T-helper 2 cell treated with Interferon-gamma antibody and Interleukin-4, amounts not matched to agents 5 μg/mL and 100 μg/mL, for 36 hours (primary cell): ENCODE data around the gene ABHD15.

Experiments used
- DNase-seq: peaks from one replicate; pipeline ENCODE4 v3.0.0; 2021; ENCODE audit warnings: low spot score
- H3K27ac Mint-ChIP-seq: one replicate; pipeline ENCODE4 v1.8.0; 2021; ENCODE audit warnings: mild to moderate bottlenecking, mixed read lengths
- H3K27me3 Mint-ChIP-seq: one replicate; pipeline ENCODE4 v1.8.0; 2021; ENCODE audit warnings: low read depth, mixed read lengths
- H3K36me3 Mint-ChIP-seq: one replicate; pipeline ENCODE4 v1.8.0; 2021; ENCODE audit warnings: low read depth, mixed read lengths
- H3K4me1 Mint-ChIP-seq: one replicate; pipeline ENCODE4 v1.8.0; 2021; ENCODE audit warnings: low read depth, mixed read lengths
- H3K4me3 Mint-ChIP-seq: one replicate; pipeline ENCODE4 v1.8.0; 2022; ENCODE audit warnings: mild to moderate bottlenecking, moderate library complexity, mixed read lengths
- H3K9me3 Mint-ChIP-seq: one replicate; pipeline ENCODE4 v1.8.0; 2021; ENCODE audit warnings: mixed read lengths

The ABHD15 gene

GRCh38 chr17:29566473-29567303 is at the start of gene ABHD15:
ABHD15 (minus strand) TSS chr17:29567037; CDS start chr17:29566966, 71 bp downstream.
- peak within 1 kb of the TSS; percentile 97 for H3K27ac Mint-ChIP-seq
- peak; percentile 84 for DNase-seq
- no peaks in the 10 kb centered on the region for H3K9me3 Mint-ChIP-seq
- H3K4me1 Mint-ChIP-seq, result peaks cover 35% of the 10 kb centered on the region
- H3K4me3 Mint-ChIP-seq, result peak within 1 kb of the TSS; percentile 97
- H3K36me3 Mint-ChIP-seq, result peaks cover 33% of the 10 kb centered on the region
- no peaks in the 10 kb centered on the region for H3K27me3 Mint-ChIP-seq

GRCh38 chr17:29615492-29616299 is 48.9 kb upstream of the ABHD15 start:
- H3K27ac Mint-ChIP-seq, result peak overlapping the region; percentile 92
- H3K4me3 Mint-ChIP-seq, result peak overlapping the region; percentile 85
- H3K27me3 Mint-ChIP-seq, result peaks cover 10% of the 10 kb centered on the region
- H3K4me1 Mint-ChIP-seq, result peaks cover 34% of the 10 kb centered on the region
- DNase-seq, result peak; percentile 85
- no peaks in the 10 kb centered on the region for H3K9me3 Mint-ChIP-seq
- no peaks in the 10 kb centered on the region for H3K36me3 Mint-ChIP-seq

- Mint-ChIP-seq H3K36me3 (no peaks in the 10 kb centered on the region), H3K27me3 (peaks cover 10% of the 10 kb centered on the region), H3K27ac (peak overlapping the region; percentile 92), H3K4me3 (peak overlapping the region; percentile 85), H3K4me1 (peaks cover 34% of the 10 kb centered on the region), H3K9me3 (no peaks in the 10 kb centered on the region)
- DNase-seq, result peak; percentile 59
Observed at GRCh38 chr17:29615048-29615385, 48.2 kb upstream of the ABHD15 start.

GRCh38 chr17:29614349-29615047 is 47.7 kb upstream of the ABHD15 start:
- Mint-ChIP-seq H3K36me3 (no peaks in the 10 kb centered on the region), H3K4me1 (peaks cover 34% of the 10 kb centered on the region), H3K27ac (peak overlapping the region; percentile 92), H3K27me3 (peaks cover 10% of the 10 kb centered on the region), H3K4me3 (peak overlapping the region; percentile 85), H3K9me3 (no peaks in the 10 kb centered on the region)
- no peak for DNase-seq

- no peaks in the 10 kb centered on the region for H3K9me3 Mint-ChIP-seq
- H3K27me3 Mint-ChIP-seq, result peaks cover 10% of the 10 kb centered on the region
- no peak for DNase-seq
- no peaks in the 10 kb centered on the region for H3K36me3 Mint-ChIP-seq
- peaks cover 30% of the 10 kb centered on the region for H3K4me1 Mint-ChIP-seq
- H3K27ac Mint-ChIP-seq, result no peak overlapping the region
- peak overlapping the region; percentile 71 for H3K4me3 Mint-ChIP-seq
Observed at GRCh38 chr17:29613856-29614255, 47.0 kb upstream of the ABHD15 start.

- Mint-ChIP-seq H3K4me1 (peaks cover 29% of the 10 kb centered on the region), H3K9me3 (no peaks in the 10 kb centered on the region), H3K4me3 (peak overlapping the region; percentile 71), H3K36me3 (no peaks in the 10 kb centered on the region), H3K27me3 (peaks cover 10% of the 10 kb centered on the region), H3K27ac (no peak overlapping the region)
- peak; percentile 93 for DNase-seq
Observed at GRCh38 chr17:29613352-29613837, 46.6 kb upstream of the ABHD15 start.

- Mint-ChIP-seq H3K27me3 (peaks cover 10% of the 10 kb centered on the region), H3K36me3 (no peaks in the 10 kb centered on the region), H3K9me3 (no peaks in the 10 kb centered on the region), H3K4me3 (peak overlapping the region; percentile 43), H3K4me1 (peaks cover 29% of the 10 kb centered on the region), H3K27ac (no peak overlapping the region)
- DNase-seq, result no peak
Observed at GRCh38 chr17:29612404-29613280, 45.8 kb upstream of the ABHD15 start.

GRCh38 chr17:29612094-29612403 is 45.2 kb upstream of the ABHD15 start:
- no peak for DNase-seq

GRCh38 chr17:29611351-29612093 is 44.7 kb upstream of the ABHD15 start:
- H3K36me3 Mint-ChIP-seq, result no peaks in the 10 kb centered on the region
- no peak for DNase-seq
- H3K27ac Mint-ChIP-seq, result no peak overlapping the region
- H3K4me1 Mint-ChIP-seq, result peaks cover 23% of the 10 kb centered on the region
- H3K9me3 Mint-ChIP-seq, result no peaks in the 10 kb centered on the region
- H3K4me3 Mint-ChIP-seq, result no peak overlapping the region
- peaks cover 5% of the 10 kb centered on the region for H3K27me3 Mint-ChIP-seq

More at GRCh38 chr17:29612094-29612403, 45.2 kb upstream of the ABHD15 start:
- Mint-ChIP-seq H3K4me1 (peaks cover 27% of the 10 kb centered on the region), H3K27ac (no peak overlapping the region), H3K9me3 (no peaks in the 10 kb centered on the region), H3K4me3 (no peak overlapping the region), H3K36me3 (no peaks in the 10 kb centered on the region), H3K27me3 (peaks cover 10% of the 10 kb centered on the region)

GRCh38 chr17:29610395-29610794 is 43.6 kb upstream of the ABHD15 start:
- Mint-ChIP-seq H3K27me3 (no peaks in the 10 kb centered on the region), H3K36me3 (no peaks in the 10 kb centered on the region), H3K27ac (no peak overlapping the region), H3K4me1 (peaks cover 15% of the 10 kb centered on the region), H3K4me3 (no peak overlapping the region), H3K9me3 (no peaks in the 10 kb centered on the region)
- no peak for DNase-seq

GRCh38 chr17:29608986-29609385 is 42.1 kb upstream of the ABHD15 start:
- Mint-ChIP-seq H3K36me3 (no peaks in the 10 kb centered on the region), H3K4me3 (no peak overlapping the region), H3K27ac (no peak overlapping the region), H3K27me3 (no peaks in the 10 kb centered on the region), H3K9me3 (no peaks in the 10 kb centered on the region), H3K4me1 (peaks cover 3% of the 10 kb centered on the region)
- DNase-seq, result no peak

- H3K9me3 Mint-ChIP-seq, result no peaks in the 10 kb centered on the region
- no peaks in the 10 kb centered on the region for H3K36me3 Mint-ChIP-seq
- H3K27ac Mint-ChIP-seq, result no peak overlapping the region
- no peak overlapping the region for H3K4me3 Mint-ChIP-seq
- DNase-seq, result no peak
- H3K27me3 Mint-ChIP-seq, result no peaks in the 10 kb centered on the region
- H3K4me1 Mint-ChIP-seq, result no peaks in the 10 kb centered on the region
Observed at GRCh38 chr17:29607557-29608195, 40.8 kb upstream of the ABHD15 start.
